ENCODE results near the gene TIAM1. TPM values are rescaled to one million over a fixed set of nuclear protein-coding genes. Genes with fewer than 3 reads are reported as not detected.

The TIAM1 gene
- total RNA-seq, 6 experiments from 2014 or later, result 4.8 to 12.5 (median 7.7) TPM

DNA sequence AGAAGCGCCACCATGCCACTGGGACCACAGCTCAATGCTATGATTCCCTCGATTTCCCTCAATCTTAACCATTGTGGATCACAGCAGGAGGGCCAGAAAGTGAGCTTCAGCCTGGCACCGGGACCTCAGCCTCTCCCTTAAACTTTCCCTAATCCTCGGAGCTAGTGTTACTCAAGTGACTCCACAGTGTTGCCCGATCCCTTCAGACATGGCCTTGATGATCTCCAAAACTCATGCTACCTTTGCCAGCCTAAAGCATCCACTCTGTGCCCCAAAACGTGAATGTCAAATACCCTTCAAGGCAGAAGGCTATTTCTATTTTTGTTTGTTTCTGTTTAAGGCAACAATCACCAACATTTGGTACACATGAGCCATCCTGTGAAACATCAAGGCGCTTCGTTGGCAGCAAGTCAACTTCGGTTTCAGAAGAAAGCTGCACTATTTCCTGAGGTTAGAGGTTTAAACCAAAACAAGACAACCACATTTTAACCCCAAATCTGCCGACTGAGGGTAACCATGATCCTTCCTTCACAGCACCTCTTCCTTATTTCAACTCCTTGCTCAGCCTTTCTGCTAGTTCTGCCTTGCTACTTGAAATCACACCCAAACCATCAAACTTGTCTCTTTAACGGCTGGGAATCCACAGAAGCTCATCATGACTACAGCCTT, 211.4 kb downstream of the TIAM1 start:
- TF ChIP-seq, protein P1, sequence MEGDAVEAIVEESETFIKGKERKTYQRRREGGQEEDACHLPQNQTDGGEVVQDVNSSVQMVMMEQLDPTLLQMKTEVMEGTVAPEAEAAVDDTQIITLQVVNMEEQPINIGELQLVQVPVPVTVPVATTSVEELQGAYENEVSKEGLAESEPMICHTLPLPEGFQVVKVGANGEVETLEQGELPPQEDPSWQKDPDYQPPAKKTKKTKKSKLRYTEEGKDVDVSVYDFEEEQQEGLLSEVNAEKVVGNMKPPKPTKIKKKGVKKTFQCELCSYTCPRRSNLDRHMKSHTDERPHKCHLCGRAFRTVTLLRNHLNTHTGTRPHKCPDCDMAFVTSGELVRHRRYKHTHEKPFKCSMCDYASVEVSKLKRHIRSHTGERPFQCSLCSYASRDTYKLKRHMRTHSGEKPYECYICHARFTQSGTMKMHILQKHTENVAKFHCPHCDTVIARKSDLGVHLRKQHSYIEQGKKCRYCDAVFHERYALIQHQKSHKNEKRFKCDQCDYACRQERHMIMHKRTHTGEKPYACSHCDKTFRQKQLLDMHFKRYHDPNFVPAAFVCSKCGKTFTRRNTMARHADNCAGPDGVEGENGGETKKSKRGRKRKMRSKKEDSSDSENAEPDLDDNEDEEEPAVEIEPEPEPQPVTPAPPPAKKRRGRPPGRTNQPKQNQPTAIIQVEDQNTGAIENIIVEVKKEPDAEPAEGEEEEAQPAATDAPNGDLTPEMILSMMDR (IDR thresholded peaks at IDR 0.05), result no peak
- TF ChIP-seq POLR2A (IDR thresholded peaks at IDR 0.05), result no peak
- ATAC-seq (peak in 3 of 4 donors; percentile 21 to 52 (median 28)), DNase-seq (no peak)
- Histone ChIP-seq H3K4me3 (no peak overlapping the region), H3K36me3 (peaks cover 0 to 5% (median 2%) of the 10 kb centered on the region in 4 donors), H3K27me3 (no peaks in the 10 kb centered on the region), H3K27ac (no peak overlapping the region), H3K4me1 (no peaks in the 10 kb centered on the region), H3K9me3 (no peaks in the 10 kb centered on the region)
- WGBS (ENCODE audit: insufficient coverage, low coverage, low lambda C conversion rate, missing lambda C conversion rate), result 57% methylated on average over 10 of the region's 11 CpGs
- intact Hi-C loops (cut with DNase I), result no loop called here

DNA sequence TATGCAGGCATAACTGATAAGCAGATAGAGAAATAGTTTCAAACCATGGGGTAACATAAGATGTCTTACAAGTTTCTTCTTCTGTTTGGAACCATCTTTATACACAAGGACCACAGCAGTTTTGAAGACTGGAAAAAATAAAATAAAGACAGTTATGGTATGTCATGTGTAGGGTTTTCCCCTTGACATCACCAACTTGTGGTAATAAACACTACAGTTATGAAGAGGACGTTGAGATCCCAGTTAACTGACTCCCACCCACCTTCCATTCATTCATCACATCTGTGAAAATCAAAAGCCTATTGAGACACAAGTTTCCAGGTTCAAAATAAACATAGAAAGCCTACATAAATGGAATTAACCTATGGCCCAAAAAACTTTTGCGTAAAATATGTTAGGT, 213.2 kb downstream of the TIAM1 start:
- Histone ChIP-seq H3K9me3 (no peaks in the 10 kb centered on the region), H3K36me3 (peaks cover 0 to 5% (median 2%) of the 10 kb centered on the region in 4 donors), H3K27ac (no peak overlapping the region), H3K4me1 (no peaks in the 10 kb centered on the region), H3K4me3 (no peak overlapping the region), H3K27me3 (no peaks in the 10 kb centered on the region)
- TF ChIP-seq POLR2A (IDR thresholded peaks at IDR 0.05), result no peak
- TF ChIP-seq, protein P1 (IDR thresholded peaks at IDR 0.05), result no peak
- intact Hi-C loops (cut with DNase I), result no loop called here
- WGBS (ENCODE audit: insufficient coverage, low coverage, low lambda C conversion rate, missing lambda C conversion rate), result 87% methylated on average over 2 of the region's 2 CpGs
- ATAC-seq, result no peak
- DNase-seq, result no peak

DNA sequence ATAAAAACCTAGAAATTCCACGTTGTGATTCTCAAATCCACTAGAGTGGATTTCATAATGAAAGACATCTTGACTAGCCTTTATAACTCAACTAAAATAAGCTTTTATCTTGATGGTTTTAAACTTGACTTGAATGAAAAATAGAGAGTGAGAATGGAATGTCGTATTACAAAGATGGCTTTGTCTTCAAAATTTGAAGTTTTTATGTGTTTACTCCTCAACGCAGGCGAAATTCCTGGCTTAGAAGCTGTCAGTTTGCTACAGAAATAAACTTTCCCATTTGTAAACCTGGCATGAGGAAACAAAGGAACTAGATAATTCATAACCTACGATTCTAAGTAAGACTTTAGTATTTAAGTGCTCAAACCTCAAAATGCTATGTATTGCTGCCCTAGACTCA, 215.8 kb downstream of the TIAM1 start:
- Histone ChIP-seq H3K4me1 (no peaks in the 10 kb centered on the region), H3K9me3 (no peaks in the 10 kb centered on the region), H3K27me3 (no peaks in the 10 kb centered on the region), H3K4me3 (no peak overlapping the region), H3K27ac (no peak overlapping the region), H3K36me3 (peaks cover 0 to 9% (median 3%) of the 10 kb centered on the region in 4 donors)
- 77% methylated on average over 5 of the region's 5 CpGs for WGBS (ENCODE audit: insufficient coverage, low coverage, low lambda C conversion rate, missing lambda C conversion rate)
- ATAC-seq (no peak), DNase-seq (no peak)
- TF ChIP-seq POLR2A (IDR thresholded peaks at IDR 0.05), result no peak
- TF ChIP-seq, protein P1 (IDR thresholded peaks at IDR 0.05), result no peak
- intact Hi-C loops (cut with DNase I), result no loop called here

DNA sequence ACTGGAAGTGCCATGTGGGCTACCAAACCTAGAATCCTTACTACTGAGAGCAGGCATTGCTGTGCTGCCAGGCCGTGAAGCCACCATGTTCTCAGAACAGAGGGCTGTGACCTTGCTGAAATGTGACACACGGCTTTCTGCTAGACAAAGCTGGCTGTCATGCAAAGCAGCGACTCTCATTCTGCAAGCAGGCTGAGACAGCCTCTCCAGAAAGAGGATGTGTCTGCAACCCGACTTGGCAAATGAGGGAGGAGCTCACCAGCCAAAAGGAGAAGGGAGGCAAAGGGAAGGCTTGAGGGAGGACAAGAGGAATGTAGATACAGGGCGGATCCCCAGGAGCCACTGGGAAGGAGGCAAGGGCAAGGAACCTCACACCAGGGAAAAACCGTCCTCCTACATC, 220.1 kb downstream of the TIAM1 start:
- WGBS (ENCODE audit: insufficient coverage, low coverage, low lambda C conversion rate, missing lambda C conversion rate), result 43% methylated on average over 4 of the region's 6 CpGs

More for the DNA sequence above, 220.1 kb downstream of the TIAM1 start:
- no peaks in the 10 kb centered on the region for H3K9me3 ChIP-seq
- no peak overlapping the region for H3K27ac ChIP-seq
- H3K36me3 ChIP-seq, result peaks cover 0 to 8% (median 3%) of the 10 kb centered on the region in 4 donors
- TF ChIP-seq, protein P1 (IDR thresholded peaks at IDR 0.05), result no peak
- no peak for TF ChIP-seq POLR2A (IDR thresholded peaks at IDR 0.05)
- DNase-seq (no peak), ATAC-seq (peak; percentile 28 to 65 (median 42))
- no peak overlapping the region for H3K4me3 ChIP-seq
- intact Hi-C loops (cut with DNase I), result no loop called here
- no peaks in the 10 kb centered on the region for H3K4me1 ChIP-seq
- no peaks in the 10 kb centered on the region for H3K27me3 ChIP-seq

All from right lobe of liver (tissue), 6 donors.